ENCODE results near the gene CAB39L. TPM values are rescaled to one million over a fixed set of nuclear protein-coding genes. Genes with fewer than 3 reads are reported as not detected.

Gene CAB39L
- total RNA-seq, 3 donors from 2014 or later (not counting 1 experiment from before 2014, with no cell fraction given): 4.4 to 6.5 (median 6.0) TPM

DNA sequence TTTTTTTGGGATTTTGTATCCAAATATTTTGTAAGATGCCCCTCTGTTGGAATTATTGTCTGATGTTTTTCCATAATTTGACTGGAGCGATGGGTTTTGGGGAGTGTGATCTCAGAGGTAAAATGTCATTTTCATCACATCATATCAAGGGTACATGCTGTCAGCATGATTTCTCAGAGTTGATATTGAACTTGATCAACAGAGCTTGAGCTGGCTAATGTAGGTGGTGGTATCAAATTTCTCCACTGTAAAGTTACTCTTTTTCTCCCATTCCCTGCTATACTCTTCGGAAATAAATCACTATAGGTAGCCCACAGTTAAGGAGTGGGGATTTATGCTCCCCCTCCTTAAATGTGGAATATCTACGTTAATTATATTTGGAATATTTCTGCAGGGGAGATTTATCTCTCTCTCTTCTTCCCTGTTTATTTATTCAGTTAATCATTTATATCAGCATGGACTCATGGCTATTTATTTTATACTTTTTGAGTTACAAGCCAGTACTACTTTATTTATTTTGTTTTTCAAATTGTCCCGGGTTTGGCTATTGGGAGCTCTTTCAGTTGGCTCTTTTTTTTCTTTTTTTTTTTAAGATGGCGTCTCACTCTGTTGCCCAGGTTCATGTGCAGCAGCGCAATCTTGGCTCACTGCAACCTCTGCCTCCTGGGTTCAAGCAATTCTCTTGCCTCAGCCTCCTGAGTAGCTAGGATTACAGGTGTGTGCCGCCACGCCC, 9.0 kb upstream of the CAB39L start:
- peaks cover 4% of the 10 kb centered on the region for H3K4me1 ChIP-seq (ENCODE audit: control insufficient read depth, insufficient read depth, low read length)
- no peak overlapping the region for H3K27ac Mint-ChIP-seq

GRCh38 chr13:49450105-49450819, 6.4 kb upstream of the CAB39L start:
- no peaks in the 10 kb centered on the region for H3K9me3 ChIP-seq (ENCODE audit: control insufficient read depth, insufficient read depth, low read length)
- no peak for ATAC-seq
- H3K4me1 ChIP-seq (ENCODE audit: control insufficient read depth, insufficient read depth, low read length): peaks cover 11% of the 10 kb centered on the region
- H3K9me3 Mint-ChIP-seq: no peaks in the 10 kb centered on the region
- H3K4me3 Mint-ChIP-seq: no peak overlapping the region
- no peaks in the 10 kb centered on the region for H3K27me3 Mint-ChIP-seq (ENCODE audit: low read depth in 2 of 2)
- WGBS (ENCODE audit: insufficient coverage): 73% methylated on average over 3 of the region's 3 CpGs
- no peak for TF ChIP-seq CTCF (IDR thresholded peaks at IDR 0.05)
- H3K27ac ChIP-seq (ENCODE audit: low read length): no peak overlapping the region
- H3K4me3 ChIP-seq (ENCODE audit: low read length): no peak overlapping the region
- no peaks in the 10 kb centered on the region for H3K36me3 Mint-ChIP-seq
- H3K4me1 Mint-ChIP-seq: peaks cover 35 to 36% of the 10 kb centered on the region in 2 donors
- intact Hi-C loops (cut with micrococcal nuclease): no loop called here
- no peaks in the 10 kb centered on the region for H3K27me3 ChIP-seq (ENCODE audit: control insufficient read depth, insufficient read depth, low read length)
- no peaks in the 10 kb centered on the region for H3K36me3 ChIP-seq (ENCODE audit: control insufficient read depth, insufficient read depth, low read length)
- DNase-seq: no peak
- H3K27ac Mint-ChIP-seq: peak overlapping the region; percentile 1 to 96

More for the DNA sequence above, 9.0 kb upstream of the CAB39L start:
- intact Hi-C loops (cut with micrococcal nuclease): no loop called here
- no peak overlapping the region for H3K4me3 Mint-ChIP-seq
- Histone ChIP-seq H3K9me3 (ENCODE audit: control insufficient read depth, insufficient read depth, low read length) (no peaks in the 10 kb centered on the region), H3K4me3 (ENCODE audit: low read length) (no peak overlapping the region), H3K27me3 (ENCODE audit: control insufficient read depth, insufficient read depth, low read length) (no peaks in the 10 kb centered on the region), H3K36me3 (ENCODE audit: control insufficient read depth, insufficient read depth, low read length) (no peaks in the 10 kb centered on the region), H3K27ac (ENCODE audit: low read length) (no peak overlapping the region)
- DNase-seq: no peak
- no peaks in the 10 kb centered on the region for H3K36me3 Mint-ChIP-seq
- no peak for TF ChIP-seq CTCF (IDR thresholded peaks at IDR 0.05)
- H3K9me3 Mint-ChIP-seq: no peaks in the 10 kb centered on the region
- H3K4me1 Mint-ChIP-seq: peaks cover 13 to 17% of the 10 kb centered on the region in 2 donors
- H3K27me3 Mint-ChIP-seq (ENCODE audit: low read depth in 2 of 2): no peaks in the 10 kb centered on the region
- ATAC-seq: no peak
- 99% methylated on average over 5 of the region's 8 CpGs for WGBS (ENCODE audit: insufficient coverage)

DNA sequence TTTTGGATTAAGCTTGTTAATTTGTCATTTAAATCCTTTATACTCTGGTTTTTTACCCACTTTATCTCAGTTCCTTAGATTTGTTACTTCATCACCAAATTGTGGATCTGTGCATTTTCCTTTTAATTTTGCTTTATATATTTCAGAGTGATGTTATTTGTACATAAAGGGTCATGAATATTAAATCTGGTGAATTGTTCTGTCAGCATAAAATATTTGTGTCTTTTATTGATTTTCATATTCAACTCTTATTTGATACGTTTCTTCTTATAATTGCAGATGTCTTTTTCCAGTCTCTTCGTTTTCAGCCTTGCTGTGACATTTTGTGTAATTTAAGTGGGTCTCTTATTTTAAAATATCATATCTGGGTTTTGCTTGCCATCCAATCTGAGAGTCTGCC, 4.9 kb upstream of the CAB39L start:
- H3K9me3 ChIP-seq (ENCODE audit: control insufficient read depth, insufficient read depth, low read length): no peaks in the 10 kb centered on the region
- intact Hi-C loops (cut with micrococcal nuclease): loop anchor here (10.0 kb wide), 2 partner anchors 676 to 976 kb away; no protein-coding TSS in a partner anchor
- no peak overlapping the region for H3K27ac ChIP-seq (ENCODE audit: low read length)
- no peak for TF ChIP-seq CTCF (IDR thresholded peaks at IDR 0.05)
- H3K4me3 Mint-ChIP-seq: no peak overlapping the region
- DNase-seq (no peak), ATAC-seq (no peak)
- no CpG with 5 or more reads among the region's 2 CpGs for WGBS (ENCODE audit: insufficient coverage)
- no peaks in the 10 kb centered on the region for H3K9me3 Mint-ChIP-seq
- no peaks in the 10 kb centered on the region for H3K27me3 Mint-ChIP-seq (ENCODE audit: low read depth in 2 of 2)
- no peaks in the 10 kb centered on the region for H3K36me3 ChIP-seq (ENCODE audit: control insufficient read depth, insufficient read depth, low read length)
- peaks cover 38 to 45% of the 10 kb centered on the region in 2 donors for H3K4me1 Mint-ChIP-seq
- H3K4me3 ChIP-seq (ENCODE audit: low read length): no peak overlapping the region
- H3K27ac Mint-ChIP-seq: peak overlapping the region; percentile 96 to 97
- peaks cover 9% of the 10 kb centered on the region for H3K4me1 ChIP-seq (ENCODE audit: control insufficient read depth, insufficient read depth, low read length)
- H3K27me3 ChIP-seq (ENCODE audit: control insufficient read depth, insufficient read depth, low read length): no peaks in the 10 kb centered on the region
- no peaks in the 10 kb centered on the region for H3K36me3 Mint-ChIP-seq

Data from natural killer cell (primary cell).